ENCODE measurements around the gene TACC2. TPM values are rescaled to one million over a fixed set of nuclear protein-coding genes. Genes with fewer than 3 reads are reported as not detected.

TACC2 gene, protein sequence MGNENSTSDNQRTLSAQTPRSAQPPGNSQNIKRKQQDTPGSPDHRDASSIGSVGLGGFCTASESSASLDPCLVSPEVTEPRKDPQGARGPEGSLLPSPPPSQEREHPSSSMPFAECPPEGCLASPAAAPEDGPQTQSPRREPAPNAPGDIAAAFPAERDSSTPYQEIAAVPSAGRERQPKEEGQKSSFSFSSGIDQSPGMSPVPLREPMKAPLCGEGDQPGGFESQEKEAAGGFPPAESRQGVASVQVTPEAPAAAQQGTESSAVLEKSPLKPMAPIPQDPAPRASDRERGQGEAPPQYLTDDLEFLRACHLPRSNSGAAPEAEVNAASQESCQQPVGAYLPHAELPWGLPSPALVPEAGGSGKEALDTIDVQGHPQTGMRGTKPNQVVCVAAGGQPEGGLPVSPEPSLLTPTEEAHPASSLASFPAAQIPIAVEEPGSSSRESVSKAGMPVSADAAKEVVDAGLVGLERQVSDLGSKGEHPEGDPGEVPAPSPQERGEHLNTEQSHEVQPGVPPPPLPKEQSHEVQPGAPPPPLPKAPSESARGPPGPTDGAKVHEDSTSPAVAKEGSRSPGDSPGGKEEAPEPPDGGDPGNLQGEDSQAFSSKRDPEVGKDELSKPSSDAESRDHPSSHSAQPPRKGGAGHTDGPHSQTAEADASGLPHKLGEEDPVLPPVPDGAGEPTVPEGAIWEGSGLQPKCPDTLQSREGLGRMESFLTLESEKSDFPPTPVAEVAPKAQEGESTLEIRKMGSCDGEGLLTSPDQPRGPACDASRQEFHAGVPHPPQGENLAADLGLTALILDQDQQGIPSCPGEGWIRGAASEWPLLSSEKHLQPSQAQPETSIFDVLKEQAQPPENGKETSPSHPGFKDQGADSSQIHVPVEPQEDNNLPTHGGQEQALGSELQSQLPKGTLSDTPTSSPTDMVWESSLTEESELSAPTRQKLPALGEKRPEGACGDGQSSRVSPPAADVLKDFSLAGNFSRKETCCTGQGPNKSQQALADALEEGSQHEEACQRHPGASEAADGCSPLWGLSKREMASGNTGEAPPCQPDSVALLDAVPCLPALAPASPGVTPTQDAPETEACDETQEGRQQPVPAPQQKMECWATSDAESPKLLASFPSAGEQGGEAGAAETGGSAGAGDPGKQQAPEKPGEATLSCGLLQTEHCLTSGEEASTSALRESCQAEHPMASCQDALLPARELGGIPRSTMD (N-terminal part only)
- polyA plus RNA-seq: not detected

- peaks cover 8 to 29% (median 17%) of the 10 kb centered on the region in 6 donors for H3K9me3 Mint-ChIP-seq
- H3K27ac Mint-ChIP-seq: no peak within 1 kb of the TSS
- peaks cover 0 to 5% (median 3%) of the 10 kb centered on the region in 3 donors for H3K36me3 Mint-ChIP-seq
- H3K27me3 Mint-ChIP-seq (ENCODE audit: low read depth in 3 of 3): peaks cover 4 to 15% (median 8%) of the 10 kb centered on the region in 3 donors
- DNase-seq: no peak
- H3K4me3 Mint-ChIP-seq: no peak within 1 kb of the TSS
- no peaks in the 10 kb centered on the region for H3K4me1 Mint-ChIP-seq
Observed at GRCh38 chr10:121988361-121989324, at the start of gene TACC2. TSS of gene TACC2 (plus strand) at chr10:121989163. CDS start at chr10:122021982, 32,819 bp downstream.

DNA sequence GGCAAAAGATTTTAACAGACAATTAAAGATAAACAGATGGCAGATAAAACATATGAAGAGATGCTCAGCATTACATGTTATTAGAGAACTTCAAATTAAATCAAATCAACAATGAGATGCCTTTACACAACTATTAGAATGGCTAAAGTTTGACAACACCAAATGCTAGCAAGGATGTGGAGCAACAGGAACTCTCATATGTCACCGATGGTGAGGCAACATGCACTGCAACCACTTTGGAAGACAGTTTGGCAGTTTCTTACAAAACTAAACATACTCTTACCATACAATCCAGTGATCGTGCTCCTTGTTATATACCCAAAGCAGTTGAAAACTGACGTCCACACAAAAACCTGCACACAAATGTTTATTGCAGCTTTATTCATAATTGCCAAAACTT is 47.4 kb upstream of the TACC2 start:
- Mint-ChIP-seq H3K4me3 (no peak overlapping the region), H3K4me1 (no peaks in the 10 kb centered on the region)

DNA sequence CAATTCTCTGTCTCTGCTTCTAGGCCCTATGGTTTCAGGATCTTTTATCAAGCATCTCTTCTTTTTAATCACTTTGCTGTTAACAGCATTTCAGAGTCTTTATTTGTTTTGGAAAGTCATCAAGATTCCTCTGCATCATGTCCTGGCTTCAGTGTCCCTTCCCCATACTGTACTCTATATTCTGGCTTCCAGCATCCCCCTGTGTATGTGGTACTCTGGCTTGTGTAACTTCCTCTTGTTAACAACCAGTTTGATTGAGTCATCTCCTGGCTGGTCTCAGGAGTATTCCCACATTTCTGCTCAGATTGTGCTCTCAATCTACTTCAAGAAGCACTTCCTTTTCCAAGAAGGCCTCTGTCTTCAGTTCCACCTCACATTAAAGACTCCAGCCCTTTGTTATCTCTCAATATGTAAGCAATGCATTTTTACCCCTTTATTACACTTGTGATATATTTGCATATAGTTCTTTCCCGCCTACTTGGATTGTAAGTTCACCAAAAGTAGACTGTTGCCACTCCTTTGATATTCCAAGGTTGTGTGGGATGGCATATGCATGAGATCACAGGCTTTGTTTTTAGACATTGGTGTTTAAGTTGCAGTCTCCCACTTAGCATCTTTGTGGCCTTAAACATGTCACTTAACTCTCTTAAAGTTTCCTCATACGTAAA is 46.1 kb upstream of the TACC2 start:
- no peak overlapping the region for H3K4me3 Mint-ChIP-seq
- peaks cover 3 to 14% (median 4%) of the 10 kb centered on the region in 3 donors for H3K27me3 Mint-ChIP-seq (ENCODE audit: low read depth in 3 of 3)
- no peaks in the 10 kb centered on the region for H3K36me3 Mint-ChIP-seq
- no peak overlapping the region for H3K27ac Mint-ChIP-seq
- H3K9me3 Mint-ChIP-seq: peaks cover 0 to 2% (median 0%) of the 10 kb centered on the region in 6 donors
- no peak for DNase-seq
- H3K4me1 Mint-ChIP-seq: no peaks in the 10 kb centered on the region

More for the DNA sequence above, 47.4 kb upstream of the TACC2 start:
- no peak overlapping the region for H3K27ac Mint-ChIP-seq
- H3K27me3 Mint-ChIP-seq (ENCODE audit: low read depth in 3 of 3): peaks cover 3 to 14% (median 6%) of the 10 kb centered on the region in 3 donors
- H3K36me3 Mint-ChIP-seq: no peaks in the 10 kb centered on the region
- no peak for DNase-seq
- H3K9me3 Mint-ChIP-seq: peaks cover 0 to 2% (median 0%) of the 10 kb centered on the region in 6 donors

- Mint-ChIP-seq H3K27me3 (ENCODE audit: low read depth in 3 of 3) (peaks cover 0 to under 1% (median 0%) of the 10 kb centered on the region in 3 donors), H3K27ac (peak overlapping the region in 1 of 6 donors; percentile 16), H3K4me3 (no peak overlapping the region), H3K9me3 (no peaks in the 10 kb centered on the region), H3K4me1 (no peaks in the 10 kb centered on the region), H3K36me3 (peaks cover 3 to 11% (median 5%) of the 10 kb centered on the region in 3 donors)
- no peak for DNase-seq
Observed at GRCh38 chr10:121947343-121948330, 41.3 kb upstream of the TACC2 start.

- no peak for DNase-seq
- no peaks in the 10 kb centered on the region for H3K9me3 Mint-ChIP-seq
- H3K27ac Mint-ChIP-seq: no peak overlapping the region
- H3K4me3 Mint-ChIP-seq: no peak overlapping the region
- H3K4me1 Mint-ChIP-seq: no peaks in the 10 kb centered on the region
- H3K27me3 Mint-ChIP-seq (ENCODE audit: low read depth in 3 of 3): no peaks in the 10 kb centered on the region
- peaks cover 6 to 17% (median 12%) of the 10 kb centered on the region in 3 donors for H3K36me3 Mint-ChIP-seq
Observed at GRCh38 chr10:121949049-121949448, 39.9 kb upstream of the TACC2 start.

GRCh38 chr10:121949451-121949850 is 39.5 kb upstream of the TACC2 start:
- no peak for DNase-seq
- Mint-ChIP-seq H3K4me1 (no peaks in the 10 kb centered on the region), H3K36me3 (peaks cover 6 to 17% (median 12%) of the 10 kb centered on the region in 3 donors), H3K9me3 (no peaks in the 10 kb centered on the region), H3K27ac (no peak overlapping the region), H3K4me3 (no peak overlapping the region), H3K27me3 (ENCODE audit: low read depth in 3 of 3) (no peaks in the 10 kb centered on the region)

- DNase-seq: no peak
- Mint-ChIP-seq H3K4me1 (no peaks in the 10 kb centered on the region), H3K9me3 (no peaks in the 10 kb centered on the region), H3K27me3 (ENCODE audit: low read depth in 3 of 3) (no peaks in the 10 kb centered on the region), H3K27ac (no peak overlapping the region), H3K36me3 (peaks cover 10 to 32% (median 26%) of the 10 kb centered on the region in 3 donors), H3K4me3 (no peak overlapping the region)
Observed at GRCh38 chr10:121952226-121952625, 36.7 kb upstream of the TACC2 start.

DNA sequence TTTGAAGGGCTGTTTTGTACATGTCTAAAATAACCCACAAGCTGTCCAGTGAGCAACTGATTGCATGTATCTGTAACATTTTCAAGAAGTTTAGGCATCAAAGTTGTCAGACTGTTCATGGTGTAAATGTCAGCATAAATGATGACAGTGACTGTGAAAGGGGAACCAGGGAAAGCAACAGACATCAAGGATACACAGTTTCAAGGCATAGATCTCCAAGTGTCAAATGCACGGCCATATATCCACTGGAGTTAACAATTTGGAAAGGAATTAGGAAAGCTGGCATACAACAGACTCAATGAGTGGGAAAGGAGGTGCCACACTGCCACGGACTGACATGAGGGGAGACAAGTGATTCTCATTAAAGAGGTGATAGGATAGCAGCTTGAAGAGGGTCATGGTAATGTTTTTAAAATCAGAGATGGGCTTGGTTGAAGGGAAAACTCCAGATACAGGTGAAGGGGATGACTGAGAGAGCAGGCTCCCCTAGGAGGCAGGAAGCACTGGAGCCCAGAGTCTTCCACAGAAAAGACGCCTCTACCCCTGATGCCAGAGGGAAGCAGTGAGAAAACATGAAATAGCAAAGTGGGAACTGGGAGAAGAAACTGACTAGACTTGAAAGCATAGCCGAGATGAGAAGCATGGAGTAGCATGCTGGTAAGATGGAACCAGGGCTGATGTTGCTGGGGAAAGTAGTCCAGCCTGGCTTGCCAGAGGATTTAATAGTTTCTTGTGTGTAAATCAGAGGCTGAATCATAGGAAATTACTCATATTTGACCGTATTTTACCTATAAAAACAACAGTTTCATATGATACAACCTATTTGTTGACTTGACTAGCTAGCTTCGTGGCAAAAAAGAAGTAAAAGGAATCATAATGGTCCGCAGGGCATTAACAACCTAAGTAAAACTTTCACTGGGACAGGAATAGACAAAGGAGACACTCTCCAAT is 32.6 kb upstream of the TACC2 start:
- no peak for DNase-seq
- Mint-ChIP-seq H3K4me1 (no peaks in the 10 kb centered on the region), H3K36me3 (peaks cover 14 to 43% (median 18%) of the 10 kb centered on the region in 3 donors), H3K4me3 (no peak overlapping the region), H3K27ac (peak overlapping the region in 3 of 6 donors; percentile 8 to 40 (median 15)), H3K27me3 (ENCODE audit: low read depth in 3 of 3) (no peaks in the 10 kb centered on the region), H3K9me3 (no peaks in the 10 kb centered on the region)

- no peak overlapping the region for H3K27ac Mint-ChIP-seq
- no peaks in the 10 kb centered on the region for H3K9me3 Mint-ChIP-seq
- DNase-seq: no peak
- H3K27me3 Mint-ChIP-seq (ENCODE audit: low read depth in 3 of 3): no peaks in the 10 kb centered on the region
- peaks cover 12 to 39% (median 16%) of the 10 kb centered on the region in 3 donors for H3K36me3 Mint-ChIP-seq
- no peaks in the 10 kb centered on the region for H3K4me1 Mint-ChIP-seq
- H3K4me3 Mint-ChIP-seq: no peak overlapping the region
Observed at GRCh38 chr10:121959671-121960070, 29.3 kb upstream of the TACC2 start.

GRCh38 chr10:121961456-121961855 is 27.5 kb upstream of the TACC2 start:
- Mint-ChIP-seq H3K27me3 (ENCODE audit: low read depth in 3 of 3) (no peaks in the 10 kb centered on the region), H3K4me3 (no peak overlapping the region), H3K4me1 (no peaks in the 10 kb centered on the region), H3K9me3 (no peaks in the 10 kb centered on the region), H3K27ac (no peak overlapping the region), H3K36me3 (peaks cover 13 to 38% (median 17%) of the 10 kb centered on the region in 3 donors)
- DNase-seq: no peak

All from immature natural killer cell (primary cell).